Thoracic aorta (tissue), 2 donors: ENCODE results near the gene KRT5. TPM values are rescaled to one million over a fixed set of nuclear protein-coding genes. Genes with fewer than 3 reads are reported as not detected.

Source experiments
- ATAC-seq: fragments of 150-250 bp; one replicate; pipeline ENCODE4 v1.8.0; 2017; ENCODE audit warnings: low read depth; ENCODE audit not compliant: insufficient number of reproducible peaks, low FRiP score
- DNase-seq: peaks from one replicate; pipeline ENCODE4 v3.0.0-alpha.2; 2020; ENCODE audit warnings: low spot score
- H3K27ac ChIP-seq, 2 donors: fragments of 200-600 bp; sonication (generic); 1 replicate in 1 of 2; 2 replicates in 1 of 2; pipeline ENCODE4 v1.5.1; 2016; ENCODE audit warnings: mild to moderate bottlenecking in 2 of 2, moderate library complexity in 2 of 2
- H3K27me3 ChIP-seq: fragments of 200-600 bp; sonication (generic); replicated peaks from 2 replicates; pipeline ENCODE4 v1.6.0; 2016; ENCODE audit warnings: mild to moderate bottlenecking; ENCODE audit not compliant: insufficient read depth
- H3K36me3 ChIP-seq: fragments of 200-600 bp; sonication (generic); one replicate; pipeline ENCODE4 v1.5.1; 2016
- H3K4me1 ChIP-seq, 2 donors: fragments of 200-600 bp; sonication (generic); 1 replicate in 1 of 2; 2 replicates in 1 of 2; pipeline versions ENCODE4 v1.5.1 to v1.6.0; 2016; ENCODE audit warnings: low read depth in 2 of 2, mild to moderate bottlenecking in 1 of 2; ENCODE audit not compliant: control insufficient read depth in 1 of 2
- H3K4me3 ChIP-seq: fragments of 200-600 bp; sonication (generic); 2 replicates; pipeline ENCODE4 v1.5.1; 2016; ENCODE audit warnings: mild to moderate bottlenecking
- H3K9me3 ChIP-seq: fragments of 200-600 bp; sonication (generic); 2 replicates; pipeline ENCODE4 v1.5.1; 2016
- total RNA-seq, 2 donors: library from RNA; depleted of rRNA; stranded (reverse); fragments of >200 nt; gene quantifications; one replicate each; pipeline versions ENCODE4 v1.1.0 to v1.2.3, GENCODE V29; 2016
- TF ChIP-seq, protein P1 (sequence below): fragments of 200-600 bp; sonication (generic); IDR thresholded peaks from one replicate; pipeline ENCODE4 v1.5.1; 2019; ENCODE audit warnings: antibody characterized with exemption

Gene KRT5
- total RNA-seq, 2 donors from 2014 or later: 7.6 TPM; not detected in 1

DNA sequence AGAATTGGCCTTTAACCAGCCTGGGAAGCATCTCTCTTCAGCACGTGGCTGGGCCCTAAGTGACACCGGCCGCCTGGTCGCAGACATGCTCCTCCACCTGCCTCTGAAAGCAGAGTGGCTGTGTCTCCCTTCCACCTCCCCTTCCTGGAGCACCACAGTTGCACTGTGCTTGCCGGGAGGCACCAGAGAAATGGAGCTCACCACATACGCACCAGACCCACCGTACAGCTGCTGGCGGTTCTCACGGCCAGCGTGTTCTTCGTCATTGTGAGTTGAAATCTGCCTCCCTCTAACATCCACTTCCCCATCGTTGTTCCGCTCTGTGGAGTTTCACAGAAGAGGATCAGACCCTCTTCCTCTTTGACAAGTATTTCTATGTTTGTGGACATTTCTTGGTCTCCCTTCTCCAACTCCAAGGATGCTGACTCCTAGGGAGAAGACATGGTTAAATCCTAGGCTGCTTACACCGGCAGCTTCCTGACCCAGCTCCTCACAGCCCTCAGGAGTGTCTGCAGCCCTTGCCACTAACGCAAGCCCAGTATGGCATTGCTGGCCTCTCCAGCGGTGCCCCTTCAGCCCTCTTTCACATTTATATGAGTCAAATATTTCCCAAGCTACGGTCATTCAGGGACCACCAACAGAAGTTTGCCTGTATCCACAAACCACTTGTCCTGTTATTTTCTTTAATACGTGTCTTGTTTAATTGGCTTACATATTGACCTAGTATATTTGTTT, 11.5 kb upstream of the KRT5 start:
- Histone ChIP-seq H3K9me3 (no peaks in the 10 kb centered on the region), H3K4me3 (no peak overlapping the region), H3K36me3 (no peaks in the 10 kb centered on the region), H3K27ac (no peak overlapping the region), H3K4me1 (no peaks in the 10 kb centered on the region), H3K27me3 (no peaks in the 10 kb centered on the region)
- ATAC-seq: no peak
- TF ChIP-seq, protein P1, sequence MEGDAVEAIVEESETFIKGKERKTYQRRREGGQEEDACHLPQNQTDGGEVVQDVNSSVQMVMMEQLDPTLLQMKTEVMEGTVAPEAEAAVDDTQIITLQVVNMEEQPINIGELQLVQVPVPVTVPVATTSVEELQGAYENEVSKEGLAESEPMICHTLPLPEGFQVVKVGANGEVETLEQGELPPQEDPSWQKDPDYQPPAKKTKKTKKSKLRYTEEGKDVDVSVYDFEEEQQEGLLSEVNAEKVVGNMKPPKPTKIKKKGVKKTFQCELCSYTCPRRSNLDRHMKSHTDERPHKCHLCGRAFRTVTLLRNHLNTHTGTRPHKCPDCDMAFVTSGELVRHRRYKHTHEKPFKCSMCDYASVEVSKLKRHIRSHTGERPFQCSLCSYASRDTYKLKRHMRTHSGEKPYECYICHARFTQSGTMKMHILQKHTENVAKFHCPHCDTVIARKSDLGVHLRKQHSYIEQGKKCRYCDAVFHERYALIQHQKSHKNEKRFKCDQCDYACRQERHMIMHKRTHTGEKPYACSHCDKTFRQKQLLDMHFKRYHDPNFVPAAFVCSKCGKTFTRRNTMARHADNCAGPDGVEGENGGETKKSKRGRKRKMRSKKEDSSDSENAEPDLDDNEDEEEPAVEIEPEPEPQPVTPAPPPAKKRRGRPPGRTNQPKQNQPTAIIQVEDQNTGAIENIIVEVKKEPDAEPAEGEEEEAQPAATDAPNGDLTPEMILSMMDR: no peak
- DNase-seq: no peak

DNA sequence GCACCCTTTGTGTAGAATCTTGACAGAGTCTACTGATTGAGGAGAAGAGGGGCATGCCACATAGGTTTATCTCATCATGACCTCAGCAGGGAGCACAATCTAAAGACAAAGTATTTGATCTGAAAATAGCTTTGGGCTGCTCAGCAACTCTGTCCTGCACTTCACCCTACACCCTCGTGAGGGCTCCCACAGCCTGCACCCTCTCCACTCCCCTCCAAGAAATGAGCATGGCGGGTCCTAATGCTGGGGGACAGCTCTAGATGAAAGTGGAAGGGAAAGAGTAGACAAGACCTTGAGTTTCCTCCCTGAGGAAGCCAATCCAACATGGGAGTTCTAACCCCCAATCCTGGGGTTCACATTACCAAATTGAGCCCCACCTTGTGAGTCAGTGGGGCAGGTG, 10.7 kb upstream of the KRT5 start:
- ATAC-seq (no peak), DNase-seq (no peak)
- Histone ChIP-seq H3K27me3 (no peaks in the 10 kb centered on the region), H3K9me3 (no peaks in the 10 kb centered on the region), H3K4me3 (no peak overlapping the region), H3K4me1 (no peaks in the 10 kb centered on the region), H3K36me3 (no peaks in the 10 kb centered on the region), H3K27ac (no peak overlapping the region)
- TF ChIP-seq, protein P1: no peak

DNA sequence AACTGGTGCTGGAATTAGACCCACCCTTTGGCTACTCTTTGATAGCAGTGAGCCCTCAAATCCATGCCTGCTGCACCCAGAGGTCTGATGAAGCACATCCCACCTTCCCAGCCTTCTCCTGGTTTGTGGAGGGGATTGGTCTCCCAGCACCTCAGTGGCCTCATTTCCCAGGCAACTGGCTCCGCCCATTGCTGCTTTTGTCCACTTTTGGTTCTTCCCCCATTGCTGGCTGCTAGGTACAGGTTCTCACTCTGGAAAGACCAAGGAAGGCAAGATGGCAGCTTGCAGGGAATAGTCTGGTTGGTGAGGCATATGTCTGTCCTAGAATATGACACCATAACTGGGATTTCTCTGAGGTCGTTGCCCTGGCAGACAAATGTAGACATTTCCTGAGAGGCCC, 10.2 kb upstream of the KRT5 start:
- no peaks in the 10 kb centered on the region for H3K4me1 ChIP-seq
- ATAC-seq: no peak
- no peak overlapping the region for H3K27ac ChIP-seq
- TF ChIP-seq, protein P1: no peak
- H3K27me3 ChIP-seq: no peaks in the 10 kb centered on the region
- H3K4me3 ChIP-seq: no peak overlapping the region
- DNase-seq: no peak
- no peaks in the 10 kb centered on the region for H3K9me3 ChIP-seq
- no peaks in the 10 kb centered on the region for H3K36me3 ChIP-seq

GRCh38 chr12:52529846-52530245, 9.7 kb upstream of the KRT5 start:
- TF ChIP-seq, protein P1: no peak
- Histone ChIP-seq H3K4me1 (no peaks in the 10 kb centered on the region), H3K27me3 (no peaks in the 10 kb centered on the region), H3K4me3 (no peak overlapping the region), H3K9me3 (no peaks in the 10 kb centered on the region), H3K27ac (no peak overlapping the region), H3K36me3 (no peaks in the 10 kb centered on the region)
- DNase-seq (no peak), ATAC-seq (no peak)

DNA sequence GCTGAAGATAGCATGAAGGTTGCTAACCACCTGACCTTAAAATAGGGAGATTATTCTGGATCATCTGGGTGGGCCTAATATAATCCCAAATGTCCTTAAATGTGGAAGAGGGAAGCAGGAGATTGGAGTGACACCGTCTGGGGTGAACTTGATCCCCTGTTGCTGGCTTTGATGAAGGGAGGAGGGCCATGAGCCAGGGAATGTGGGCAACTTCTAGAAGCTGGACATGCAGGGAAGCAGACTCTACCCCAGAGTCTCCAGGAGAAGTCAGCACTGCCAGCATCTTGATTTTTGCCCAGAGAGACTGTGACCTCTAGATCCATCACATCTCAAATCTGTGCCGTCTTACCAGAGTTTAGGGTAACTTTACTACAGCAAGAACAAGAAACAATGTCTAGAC, 9.2 kb upstream of the KRT5 start:
- no peak for DNase-seq
- Histone ChIP-seq H3K9me3 (no peaks in the 10 kb centered on the region), H3K27ac (no peak overlapping the region), H3K4me1 (no peaks in the 10 kb centered on the region), H3K36me3 (no peaks in the 10 kb centered on the region), H3K27me3 (no peaks in the 10 kb centered on the region), H3K4me3 (no peak overlapping the region)
- ATAC-seq: no peak
- TF ChIP-seq, protein P1: no peak
